Measurements from ENCODE around the gene SYT8.

GRCh38 chr11:1864231-1864630 is 29.4 kb downstream of the SYT8 start:
- TF ChIP-seq, protein P1, sequence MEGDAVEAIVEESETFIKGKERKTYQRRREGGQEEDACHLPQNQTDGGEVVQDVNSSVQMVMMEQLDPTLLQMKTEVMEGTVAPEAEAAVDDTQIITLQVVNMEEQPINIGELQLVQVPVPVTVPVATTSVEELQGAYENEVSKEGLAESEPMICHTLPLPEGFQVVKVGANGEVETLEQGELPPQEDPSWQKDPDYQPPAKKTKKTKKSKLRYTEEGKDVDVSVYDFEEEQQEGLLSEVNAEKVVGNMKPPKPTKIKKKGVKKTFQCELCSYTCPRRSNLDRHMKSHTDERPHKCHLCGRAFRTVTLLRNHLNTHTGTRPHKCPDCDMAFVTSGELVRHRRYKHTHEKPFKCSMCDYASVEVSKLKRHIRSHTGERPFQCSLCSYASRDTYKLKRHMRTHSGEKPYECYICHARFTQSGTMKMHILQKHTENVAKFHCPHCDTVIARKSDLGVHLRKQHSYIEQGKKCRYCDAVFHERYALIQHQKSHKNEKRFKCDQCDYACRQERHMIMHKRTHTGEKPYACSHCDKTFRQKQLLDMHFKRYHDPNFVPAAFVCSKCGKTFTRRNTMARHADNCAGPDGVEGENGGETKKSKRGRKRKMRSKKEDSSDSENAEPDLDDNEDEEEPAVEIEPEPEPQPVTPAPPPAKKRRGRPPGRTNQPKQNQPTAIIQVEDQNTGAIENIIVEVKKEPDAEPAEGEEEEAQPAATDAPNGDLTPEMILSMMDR (conservative IDR thresholded peaks at IDR 0.05 in 1 of 2, IDR thresholded peaks at IDR 0.05 in 1 of 2; ENCODE audit: extremely low read depth in 1 of 2, insufficient read depth in 1 of 2, low read depth in 1 of 2, low read length in 2 of 2): no peak
- TF ChIP-seq EZH2 (IDR thresholded peaks at IDR 0.05; ENCODE audit: borderline replicate concordance, low read length): no peak

Measured in mammary epithelial cell (primary cell).